WERI-Rb-1 (cell line): Measurements from ENCODE around the gene CCDC92.

Experiments
- DNase-seq: peaks from one replicate; pipeline ENCODE4 v3.0.0-alpha.2; 2020
- H3K27ac ChIP-seq: fragments of 250-450 bp; sonication (Bioruptor Pico); 2 replicates; pipeline ENCODE4 v1.5.1; 2020; ENCODE audit warnings: mild to moderate bottlenecking, moderate library complexity
- H3K27me3 ChIP-seq: fragments of 250-450 bp; sonication (Bioruptor Pico); 2 replicates; pipeline ENCODE4 v1.5.1; 2021; ENCODE audit warnings: mild to moderate bottlenecking, low read depth, moderate library complexity; ENCODE audit not compliant: insufficient read depth, severe bottlenecking
- H3K36me3 ChIP-seq: fragments of 250-450 bp; sonication (Bioruptor Pico); 2 replicates; pipeline ENCODE4 v1.5.1; 2020; ENCODE audit warnings: mild to moderate bottlenecking, moderate library complexity
- H3K4me3 ChIP-seq: 2 replicates; pipeline ENCODE4 v1.5.1; 2011; ENCODE audit warnings: low read depth, mild to moderate bottlenecking, control low read depth, low read length
- H3K9me3 ChIP-seq: fragments of 250-450 bp; sonication (Bioruptor Pico); 2 replicates; pipeline ENCODE4 v1.5.1; 2021; ENCODE audit warnings: mild to moderate bottlenecking, moderate library complexity; ENCODE audit not compliant: severe bottlenecking
- CTCF ChIP-seq: IDR thresholded peaks from 2 replicates; pipeline ENCODE4 v1.5.1; 2011; ENCODE audit warnings: low read depth, mild to moderate bottlenecking, control low read depth, inconsistent platforms, low read length

The CCDC92 gene

GRCh38 chr12:124006085-124006845 lies 33.6 kb upstream of the CCDC92 start:
- peak overlapping the region; percentile 45 for H3K27ac ChIP-seq
- H3K27me3 ChIP-seq: no peaks in the 10 kb centered on the region
- DNase-seq: no peak
- H3K9me3 ChIP-seq: no peaks in the 10 kb centered on the region
- peaks cover 85% of the 10 kb centered on the region for H3K36me3 ChIP-seq
- no peak for TF ChIP-seq CTCF
- H3K4me3 ChIP-seq: no peak overlapping the region

GRCh38 chr12:124004233-124004875 lies 31.7 kb upstream of the CCDC92 start:
- H3K27ac ChIP-seq: peak overlapping the region; percentile 65
- H3K9me3 ChIP-seq: no peaks in the 10 kb centered on the region
- no peaks in the 10 kb centered on the region for H3K27me3 ChIP-seq
- DNase-seq: peak; percentile 63
- H3K36me3 ChIP-seq: peaks cover 82% of the 10 kb centered on the region
- no peak overlapping the region for H3K4me3 ChIP-seq
- no peak for TF ChIP-seq CTCF

- Histone ChIP-seq H3K36me3 (peaks cover 87% of the 10 kb centered on the region), H3K9me3 (no peaks in the 10 kb centered on the region), H3K27me3 (no peaks in the 10 kb centered on the region), H3K27ac (no peak overlapping the region), H3K4me3 (no peak overlapping the region)
- no peak for TF ChIP-seq CTCF
- DNase-seq: no peak
Observed at GRCh38 chr12:124002654-124003053, 30.0 kb upstream of the CCDC92 start.

GRCh38 chr12:124002021-124002644 lies 29.5 kb upstream of the CCDC92 start:
- no peaks in the 10 kb centered on the region for H3K27me3 ChIP-seq
- no peak for TF ChIP-seq CTCF
- DNase-seq: no peak
- peaks cover 87% of the 10 kb centered on the region for H3K36me3 ChIP-seq
- no peaks in the 10 kb centered on the region for H3K9me3 ChIP-seq
- H3K27ac ChIP-seq: no peak overlapping the region
- no peak overlapping the region for H3K4me3 ChIP-seq

GRCh38 chr12:124001343-124001742 lies 28.7 kb upstream of the CCDC92 start:
- Histone ChIP-seq H3K9me3 (no peaks in the 10 kb centered on the region), H3K4me3 (no peak overlapping the region), H3K36me3 (peaks cover 87% of the 10 kb centered on the region), H3K27me3 (no peaks in the 10 kb centered on the region), H3K27ac (no peak overlapping the region)
- no peak for DNase-seq
- TF ChIP-seq CTCF: no peak
